GM19463 (cell line): ENCODE measurements around the gene CTBS.
"Not testable (repeated sequence)": the region's sequence is repeated elsewhere in the genome, so short reads cannot be mapped to it uniquely, and the experiment has no call there.

Source experiments
- ATAC-seq: cut with Tn5 transposase; IDR thresholded peaks from one replicate; pipeline ENCODE4 v1.9.1; 2021; ENCODE audit warnings: mild to moderate bottlenecking, moderate library complexity; ENCODE audit not compliant: unreplicated experiment

The CTBS gene

DNA sequence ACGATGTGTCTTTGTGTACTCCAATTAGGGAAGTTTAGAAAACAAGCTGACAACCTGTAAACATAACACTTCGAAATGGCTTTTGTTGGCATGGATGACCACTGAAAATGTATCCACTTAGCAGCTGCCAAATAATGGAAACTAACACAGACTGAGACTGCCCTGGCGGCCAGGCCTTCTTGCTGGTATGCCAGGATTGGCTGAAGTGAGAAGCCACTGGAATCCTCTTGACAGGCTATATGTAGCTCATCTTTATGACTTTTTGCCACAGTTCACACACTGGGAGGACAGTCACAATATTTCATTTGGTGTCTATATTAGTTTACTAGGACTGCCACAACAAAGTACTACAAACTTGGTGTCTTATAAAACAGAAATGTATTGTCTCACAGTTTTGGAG lies 12.9 kb upstream of the CTBS start:
- ATAC-seq = no peak

DNA sequence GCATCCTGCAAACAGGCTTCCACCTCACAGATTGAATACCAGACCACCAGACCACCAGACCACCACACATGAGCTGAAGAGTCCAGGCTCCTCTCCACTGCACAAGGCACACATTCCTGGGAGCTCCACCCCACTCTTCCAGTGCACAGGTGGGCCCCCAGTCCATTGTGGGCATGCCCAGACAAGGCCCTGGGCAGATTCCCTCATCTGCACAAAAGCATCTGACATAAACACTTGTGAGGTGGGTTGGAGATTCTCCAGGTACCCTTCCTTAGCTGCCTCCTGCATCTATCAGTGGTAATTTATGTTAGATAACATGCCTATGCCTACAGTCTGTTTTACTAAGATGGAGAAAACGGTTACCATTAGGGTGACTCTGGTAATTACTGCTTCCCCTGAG lies 11.6 kb upstream of the CTBS start:
- no peak for ATAC-seq

DNA sequence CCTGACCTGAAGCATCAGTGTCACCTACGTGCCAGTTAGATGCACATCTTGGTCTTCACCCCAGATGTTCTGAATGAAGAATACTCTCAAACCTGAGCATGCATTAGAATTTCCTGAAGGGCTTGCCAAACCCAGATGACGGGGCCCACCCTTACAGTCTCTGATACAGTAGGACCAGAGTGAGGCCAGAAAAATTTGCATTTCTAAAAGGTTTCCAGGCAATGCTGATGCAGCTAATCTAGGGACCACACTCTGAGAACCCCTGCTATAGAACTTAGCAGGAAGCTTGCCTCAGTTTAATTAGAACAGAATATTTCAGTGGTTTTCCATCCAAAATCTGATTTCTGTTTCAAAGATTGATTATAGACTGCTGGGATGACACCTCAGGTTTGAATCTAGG lies 9.9 kb upstream of the CTBS start:
- ATAC-seq = no peak

DNA sequence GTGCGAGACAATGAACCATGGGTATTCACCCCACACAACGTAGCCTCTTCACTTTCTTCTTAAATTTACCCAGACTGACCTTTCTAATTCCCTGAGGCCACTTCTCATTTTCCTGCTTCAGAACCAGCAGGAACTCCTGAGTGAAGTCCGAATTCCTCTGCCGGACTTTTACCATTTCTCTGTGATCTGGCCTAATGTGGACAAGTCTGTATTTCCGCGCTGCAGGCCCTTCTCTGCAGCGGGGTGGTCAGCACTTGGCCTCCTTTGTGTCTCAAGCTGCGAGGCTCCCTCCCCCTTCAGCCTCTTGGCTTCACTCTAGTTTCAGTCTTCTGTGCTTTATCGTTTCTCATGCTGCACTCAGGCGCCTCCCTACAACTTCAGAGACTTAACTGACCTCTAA lies 9.4 kb upstream of the CTBS start:
- no peak for ATAC-seq

DNA sequence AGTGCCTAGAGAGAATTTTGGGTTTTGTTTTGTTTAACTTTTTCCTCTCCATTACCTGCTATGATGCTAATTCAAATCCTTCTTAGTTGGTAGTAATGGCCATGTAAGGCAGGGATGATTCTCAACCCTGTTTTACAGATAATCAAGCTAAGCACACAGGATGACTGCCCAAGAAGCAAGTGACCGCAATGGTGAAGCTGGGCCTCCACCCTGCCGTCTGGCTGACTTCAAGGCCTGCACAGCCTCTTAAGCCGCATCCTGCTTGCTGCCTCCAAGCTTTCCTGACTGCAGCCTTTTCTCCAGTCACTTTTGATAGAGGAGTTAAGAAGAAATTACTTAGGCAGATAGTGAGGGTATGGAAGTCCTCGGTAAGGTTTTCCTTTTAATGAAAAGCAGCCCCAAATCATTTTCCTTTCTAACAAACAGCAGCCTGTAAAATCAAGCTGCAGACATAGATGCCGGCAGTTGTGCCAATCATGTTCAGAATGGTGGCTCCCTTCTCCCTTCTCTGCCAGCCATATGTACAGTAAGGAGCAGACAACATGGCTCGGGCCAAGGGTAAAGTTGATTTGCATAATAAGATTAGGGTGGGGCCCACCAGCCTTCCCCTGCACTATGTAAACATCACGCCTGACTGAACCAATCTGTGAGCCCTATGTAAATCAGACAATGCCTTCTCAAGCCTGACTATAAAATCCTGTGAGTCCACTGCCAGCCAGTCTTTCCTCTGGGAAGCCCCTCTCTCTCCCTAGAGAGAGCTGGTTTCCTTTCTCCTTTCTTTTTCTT lies 8.8 kb upstream of the CTBS start:
- ATAC-seq = peak; percentile 56

DNA sequence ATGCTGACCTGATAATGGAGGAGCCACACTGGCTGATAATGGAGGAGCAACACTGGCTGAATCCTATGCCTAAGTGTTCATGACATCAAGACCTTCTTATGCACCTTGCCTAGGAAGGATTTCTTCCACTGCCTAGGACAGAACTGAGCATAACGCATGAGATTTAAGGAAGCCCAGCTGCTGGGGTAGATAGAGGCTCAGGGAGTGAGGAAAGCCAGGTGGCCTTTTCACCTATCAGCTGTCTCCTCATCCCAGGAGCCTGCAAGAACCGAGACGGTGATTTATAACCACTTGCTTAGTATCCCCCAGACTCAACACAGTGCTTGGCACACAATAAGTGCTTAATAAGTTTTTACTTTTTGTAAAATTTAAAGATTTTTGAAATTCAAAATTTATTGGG lies 7.4 kb upstream of the CTBS start:
- no peak for ATAC-seq

DNA sequence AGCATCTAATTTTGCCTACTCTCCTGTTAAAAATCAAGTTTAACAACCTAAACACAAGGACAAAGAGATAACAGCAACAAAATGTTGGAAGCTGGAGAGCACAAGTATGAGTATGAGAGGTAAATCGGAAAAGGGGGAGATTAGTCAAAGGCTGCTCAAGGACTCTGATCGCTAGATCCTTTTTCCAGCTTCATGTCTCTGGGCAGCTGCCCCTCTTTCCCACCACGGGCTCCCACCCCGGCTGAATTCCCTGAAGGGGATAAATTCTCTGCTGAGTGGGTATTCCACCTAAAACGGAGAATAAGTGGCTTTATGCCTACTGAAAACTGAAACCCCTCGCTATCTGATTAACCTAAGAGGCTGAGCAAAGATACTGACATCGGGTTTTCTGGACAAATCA lies 696 bp upstream of the CTBS start:
- no peak for ATAC-seq

DNA sequence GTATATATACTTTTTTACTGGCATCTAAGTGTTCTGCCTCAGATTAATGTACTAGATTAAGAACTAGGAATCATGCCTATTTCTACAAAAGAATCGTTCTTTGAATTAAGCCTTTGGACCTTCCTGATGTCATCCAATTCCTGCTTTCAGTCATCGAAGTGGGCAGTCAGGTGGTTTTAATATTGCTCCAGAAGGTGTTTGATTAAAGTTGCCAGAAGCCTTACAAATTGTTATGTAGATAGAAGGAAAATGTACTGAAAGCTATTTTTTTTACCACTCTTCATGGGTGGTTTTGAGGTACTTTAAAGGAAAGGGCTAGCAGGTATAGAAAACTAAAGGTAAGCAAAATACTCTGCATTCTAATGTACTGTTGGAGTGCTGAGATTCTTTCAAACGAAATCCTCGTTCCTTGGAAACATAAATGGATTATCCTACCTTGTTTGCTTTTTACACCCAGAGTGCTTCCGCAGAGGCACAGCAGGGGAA lies 716 bp downstream of the CTBS start:
- no peak for ATAC-seq

DNA sequence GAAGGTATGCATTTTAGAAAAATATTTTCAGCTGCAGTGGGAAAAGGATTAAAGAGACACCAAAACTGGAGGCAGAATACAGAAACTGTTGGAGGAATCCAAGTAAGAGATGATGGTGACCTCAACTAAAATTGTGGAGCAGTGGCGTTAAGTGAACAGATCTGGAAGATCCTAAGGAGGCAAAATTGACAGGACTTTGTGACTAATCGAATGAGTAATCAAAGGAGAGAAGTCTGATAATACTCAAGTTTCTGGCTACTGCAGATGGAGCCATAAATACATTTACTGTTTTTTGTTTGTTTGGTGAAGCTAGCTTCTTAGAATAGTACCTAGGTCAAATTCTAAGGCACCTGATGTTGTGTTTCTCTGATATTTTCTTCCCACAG lies 3.1 kb downstream of the CTBS start:
- no peak for ATAC-seq

DNA sequence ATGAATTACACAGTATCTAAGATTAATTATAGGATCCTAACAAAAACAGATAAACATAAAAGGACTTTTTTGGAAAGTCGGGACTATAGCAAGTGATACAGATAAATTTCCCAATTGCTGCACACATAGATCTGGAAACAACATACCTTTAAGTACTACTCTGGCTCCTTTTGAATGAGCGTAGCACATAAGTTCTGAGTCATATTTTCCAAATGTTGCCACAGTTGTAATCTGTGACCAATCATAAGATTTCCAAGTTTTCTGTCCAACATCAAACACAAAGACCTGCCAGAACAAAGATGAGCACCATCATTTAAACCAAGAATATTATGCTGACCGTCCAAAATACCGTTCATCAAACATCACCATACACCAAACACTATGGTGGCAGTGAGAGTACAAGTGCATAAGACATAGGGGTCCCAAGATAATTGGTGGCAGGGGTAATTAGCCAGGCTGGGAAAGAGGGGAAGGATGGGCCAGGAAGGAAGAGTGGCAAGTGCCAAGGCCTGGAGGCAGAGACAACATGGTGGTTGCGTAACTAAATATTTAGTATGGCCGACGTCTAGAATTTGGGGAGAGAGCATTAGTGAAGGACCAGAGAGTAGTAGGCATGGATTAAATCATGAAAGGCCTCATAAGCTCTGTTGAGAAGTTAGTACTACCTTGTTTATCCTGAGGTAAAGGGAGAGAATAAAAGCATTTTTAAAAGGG lies 3.6 kb downstream of the CTBS start:
- no peak for ATAC-seq

DNA sequence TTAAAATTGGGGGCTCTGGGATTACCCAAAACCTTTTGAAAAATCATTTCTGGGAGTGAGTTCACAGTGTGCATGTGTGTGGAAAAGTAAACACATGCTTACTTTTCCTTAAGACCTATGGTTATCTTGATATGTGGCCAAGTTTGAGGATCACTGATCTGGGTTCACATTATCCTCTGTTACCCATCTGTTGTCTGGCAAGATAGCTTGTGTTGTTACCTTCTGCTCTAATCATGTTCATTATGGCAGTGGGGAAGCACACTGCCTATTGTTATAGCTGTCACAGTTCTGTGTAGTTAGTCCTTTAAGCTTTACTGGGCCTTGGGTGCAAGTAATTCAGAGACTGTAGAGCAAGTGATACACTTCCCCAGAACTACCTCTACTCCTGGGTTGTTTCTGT lies 5.0 kb downstream of the CTBS start:
- ATAC-seq = no peak

DNA sequence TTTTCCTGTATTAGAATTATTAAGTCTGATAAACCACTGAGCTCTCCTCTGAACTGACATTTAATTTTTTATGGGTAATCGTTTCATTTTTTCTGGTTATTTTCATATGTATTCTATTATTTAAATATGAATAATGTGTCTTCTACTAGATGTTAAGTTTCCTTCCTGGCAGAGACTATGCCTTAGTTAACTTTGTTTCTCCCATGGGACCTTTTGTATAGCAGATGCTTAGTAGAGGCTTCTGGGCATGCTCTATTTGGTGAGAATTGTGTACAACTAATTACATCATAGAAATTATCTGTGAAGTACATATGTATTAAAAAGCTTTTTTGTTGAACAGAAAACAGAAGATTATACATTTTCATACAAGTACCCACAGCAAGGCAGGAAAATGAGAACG lies 23.4 kb downstream of the CTBS start:
- ATAC-seq = no peak

DNA sequence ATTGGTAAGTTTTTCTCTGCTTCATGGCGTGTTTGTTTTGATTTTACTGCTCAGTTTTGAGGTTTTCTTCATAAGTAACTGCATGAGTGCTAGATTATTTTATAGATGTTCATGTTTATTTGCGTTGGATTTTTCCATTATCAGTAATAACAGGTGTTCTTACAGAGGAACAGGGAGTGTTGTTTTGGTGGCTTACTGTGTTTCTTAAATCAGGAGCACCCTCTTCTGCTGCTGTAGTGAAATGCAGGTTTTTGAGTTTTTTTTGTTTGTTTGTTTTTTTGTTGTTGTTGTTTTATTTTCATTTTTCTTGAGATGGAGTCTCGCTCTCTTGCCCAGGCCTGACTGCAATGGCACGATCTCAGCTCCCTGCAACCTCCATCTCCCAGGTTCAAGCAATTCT lies 32.6 kb downstream of the CTBS start:
- ATAC-seq = no peak

DNA sequence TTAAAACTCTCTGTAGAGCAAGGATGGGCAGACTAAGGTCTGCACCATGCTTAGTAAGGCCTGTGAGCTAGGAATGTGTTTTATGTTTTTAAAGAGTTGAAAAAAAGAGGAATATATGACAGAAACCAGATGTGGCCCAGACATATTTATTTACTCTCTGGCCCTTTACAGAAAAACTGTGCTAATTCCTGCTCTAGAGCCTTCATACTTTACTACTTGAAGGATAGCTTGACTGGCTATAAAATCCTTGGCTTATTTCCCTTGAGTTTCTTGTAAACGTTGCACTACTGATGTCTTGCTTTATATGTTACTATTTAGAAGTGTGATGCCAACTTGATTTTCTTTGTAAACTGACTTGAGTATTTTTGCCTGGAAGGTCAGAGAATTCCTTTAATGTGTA lies 33.5 kb downstream of the CTBS start:
- no peak for ATAC-seq

DNA sequence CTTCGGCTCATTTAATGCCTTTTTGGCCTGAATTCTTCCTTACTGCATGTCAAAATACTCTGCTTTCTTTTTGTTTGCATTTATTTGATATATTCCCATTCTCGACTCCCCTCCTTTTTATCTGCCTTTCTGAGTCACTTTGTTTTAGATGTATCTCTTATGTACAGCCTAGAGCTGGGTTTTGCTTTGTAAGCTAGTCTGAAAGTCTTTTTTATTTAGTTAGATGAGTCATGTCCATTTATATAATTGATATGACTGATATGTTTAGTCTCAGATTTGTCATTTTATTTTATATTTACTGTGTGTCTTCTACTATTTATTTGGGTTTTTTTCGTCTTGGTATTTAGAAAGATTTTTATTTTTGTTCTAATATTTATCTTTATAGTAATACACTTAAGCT lies 34.3 kb downstream of the CTBS start:
- no peak for ATAC-seq

DNA sequence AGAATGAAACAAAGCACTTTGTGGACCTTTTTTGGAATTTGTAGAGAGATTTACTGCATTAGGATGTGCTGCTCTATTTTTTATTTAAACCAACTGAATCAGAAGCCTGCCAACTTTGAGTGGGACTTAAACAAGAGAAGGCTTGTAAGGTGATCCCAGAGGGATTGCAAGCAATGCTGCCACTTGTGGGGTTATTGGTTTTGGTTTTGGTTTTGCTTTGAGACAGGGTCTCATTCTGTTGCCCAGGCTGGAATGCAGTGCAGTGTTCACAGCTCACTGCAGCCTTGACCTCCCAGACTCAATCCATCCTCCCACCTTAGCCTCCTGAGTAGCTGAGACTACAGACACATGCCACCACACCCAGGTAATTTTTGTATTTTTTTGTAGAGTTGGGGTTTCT lies 35.6 kb downstream of the CTBS start:
- ATAC-seq = peak; percentile 77

DNA sequence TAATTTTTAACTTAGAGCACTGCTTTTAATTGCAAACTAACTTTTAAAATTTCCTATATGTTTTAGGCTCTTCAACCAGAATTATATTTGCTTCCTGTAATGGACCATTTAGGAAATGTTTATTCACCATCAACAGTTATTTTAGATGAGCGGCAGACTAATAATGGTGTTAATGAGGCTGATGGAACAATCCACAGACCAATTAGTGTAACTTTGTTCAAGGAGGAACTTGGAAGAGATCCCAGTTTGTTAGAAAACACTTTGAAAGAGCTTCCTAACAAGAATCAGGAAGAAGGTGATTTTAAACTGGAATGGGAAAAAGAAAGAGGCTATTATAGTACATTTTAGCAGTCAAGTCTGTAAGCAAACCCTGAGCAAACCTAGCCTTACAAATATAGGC lies 48.5 kb downstream of the CTBS start:
- ATAC-seq = no peak

DNA sequence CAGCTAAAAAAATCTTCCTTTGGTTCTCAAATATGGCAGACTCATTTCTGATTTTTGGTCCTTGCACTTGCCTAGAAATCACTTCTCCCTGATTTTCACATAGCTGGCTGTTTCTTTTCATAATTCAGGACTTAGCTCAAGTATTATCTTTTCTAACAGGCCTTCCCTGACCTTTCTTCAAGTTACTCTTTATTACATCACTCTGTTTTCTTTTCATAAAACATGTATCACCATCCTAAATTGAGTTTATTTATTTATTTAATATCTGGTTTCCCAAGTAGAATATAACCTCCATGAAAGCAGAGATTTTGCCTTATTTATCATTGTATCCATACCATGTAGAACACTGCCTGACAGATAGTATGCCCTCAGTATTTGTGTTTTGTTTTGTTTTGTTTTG lies 49.6 kb downstream of the CTBS start:
- no peak for ATAC-seq

DNA sequence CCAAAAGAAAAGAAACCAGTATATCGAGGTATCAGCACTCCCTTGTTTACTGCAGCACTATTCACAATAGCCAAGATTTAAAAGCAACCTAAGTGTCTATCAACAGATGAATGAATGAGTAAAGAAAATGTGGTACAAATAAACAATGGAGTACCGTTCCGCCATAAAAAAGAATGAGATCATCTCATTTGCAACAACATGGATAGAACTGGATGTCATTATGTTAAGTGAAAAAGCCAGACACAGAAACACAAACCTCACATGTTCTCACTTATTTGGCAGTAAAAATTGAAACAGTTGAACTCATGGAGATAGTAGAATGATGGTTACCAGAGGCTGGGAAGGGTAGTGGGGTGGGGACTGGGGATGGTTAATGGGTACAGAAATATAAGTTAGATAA lies 63.6 kb downstream of the CTBS start:
- no peak for ATAC-seq

DNA sequence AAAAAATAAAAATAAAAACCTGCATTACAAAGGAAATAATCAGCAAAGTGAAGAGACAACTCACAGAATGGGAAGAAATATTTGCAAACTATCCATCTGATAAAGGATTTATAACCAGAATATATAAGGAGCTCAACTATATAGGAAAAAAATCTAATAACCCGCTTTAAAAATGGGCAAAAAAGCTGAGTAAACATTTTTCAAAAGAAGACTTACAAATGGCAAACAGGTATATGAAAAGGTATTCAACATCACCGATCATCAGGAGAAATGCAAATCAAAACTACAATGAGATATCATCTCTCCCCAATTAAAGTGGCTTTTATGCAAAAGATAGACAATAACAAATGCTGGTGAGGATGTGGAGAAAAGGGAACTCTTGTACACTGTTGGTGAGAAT lies 64.1 kb downstream of the CTBS start:
- ATAC-seq = no peak

DNA sequence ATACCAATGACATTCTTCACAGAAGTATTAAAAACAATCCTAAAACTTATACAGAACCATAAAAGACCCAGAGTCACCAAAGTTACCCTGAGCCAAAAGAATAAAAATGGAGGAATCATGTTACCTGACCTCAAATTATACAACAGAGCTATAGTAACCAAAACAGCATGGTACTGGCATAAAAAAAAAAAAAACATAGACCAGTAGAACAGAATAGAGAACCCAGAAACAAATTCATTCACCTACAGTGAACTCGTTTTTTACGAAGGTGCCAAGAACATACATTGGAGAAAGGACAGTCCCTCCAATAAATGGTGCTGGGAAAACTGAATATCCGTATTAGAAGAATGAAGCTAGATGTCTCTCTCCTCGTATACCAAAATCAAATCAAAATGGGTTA lies 65.2 kb downstream of the CTBS start:
- no peak for ATAC-seq

DNA sequence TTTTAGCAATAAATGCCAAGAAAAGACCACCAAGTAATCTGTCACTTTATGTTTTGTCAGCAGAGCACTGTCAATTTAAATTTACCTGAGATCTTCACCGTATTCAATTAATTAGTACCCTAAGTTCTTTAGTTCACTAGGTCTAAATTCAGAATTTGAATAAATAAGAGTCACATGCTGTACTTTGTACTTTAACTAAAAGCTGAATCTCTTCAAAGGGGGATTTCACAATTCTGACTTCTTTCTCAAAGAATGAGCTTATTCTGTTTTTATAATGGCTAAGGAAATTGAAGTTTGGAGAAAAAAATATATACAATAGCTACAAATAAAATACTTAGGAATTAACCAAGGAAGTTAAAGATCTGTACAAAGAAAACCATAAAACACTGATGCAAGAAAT lies 65.7 kb downstream of the CTBS start:
- ATAC-seq = no peak

DNA sequence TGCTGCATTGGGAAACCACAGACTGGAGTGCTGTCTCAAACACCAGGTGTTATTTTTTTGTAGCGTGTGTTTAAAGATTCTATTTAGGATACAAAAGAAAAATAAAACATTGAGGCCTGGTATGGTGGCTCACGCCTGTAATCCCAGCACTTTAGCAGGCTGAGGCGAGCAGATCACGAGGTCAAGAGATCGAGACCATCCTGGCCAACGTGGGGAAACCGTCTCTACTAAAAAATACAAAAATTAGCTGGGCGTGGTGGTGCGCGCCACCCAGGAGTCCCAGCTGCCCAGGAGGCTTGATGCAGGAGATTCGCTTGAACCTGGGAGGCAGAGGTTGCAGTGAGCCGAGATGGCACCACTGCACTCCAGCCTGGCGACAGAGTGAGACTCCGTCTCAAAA lies 66.4 kb downstream of the CTBS start:
- not testable (repeated sequence) for ATAC-seq
